Left colon (tissue), 2 donors: ENCODE data around the gene STKLD1. TPM values are rescaled to one million over a fixed set of nuclear protein-coding genes. Genes with fewer than 3 reads are reported as not detected.
"Not testable (repeated sequence)": the region's sequence is repeated elsewhere in the genome, so short reads cannot be mapped to it uniquely, and the experiment has no call there.

Experiments
- ATAC-seq: fragments of 200-7000 bp; cut with Tn5 transposase; one replicate; pipeline ENCODE4 v1.9.1; 2020; ENCODE audit warnings: mild to moderate bottlenecking, moderate library complexity
- DNase-seq, 2 donors: peaks; one replicate each; pipeline ENCODE4 v3.0.0-alpha.2; 2020
- intact Hi-C, 2 donors: fragments of 100-400 bp; cut with DNase I in 1 of 2; cut with micrococcal nuclease in 1 of 2; formaldehyde crosslinking; loops; one replicate each; pipeline versions ENCODE4 v1.11.2 to v1.14.0; 2022; cut with DNase I, micrococcal nuclease
- long read RNA-seq: library from polyadenylated mRNA; unstranded; transcript quantifications from one replicate; pipeline ENCODE4 v2.0.0, GENCODE V29; 2021
- total RNA-seq, 2 donors: library from RNA; stranded (reverse); fragmentation: NEBNext Ultra II Directional; extraction: Animal tissue kit (Norgen Biotek cat#: 25700); gene quantifications; one replicate each; pipeline ENCODE4 v1.2.1, GENCODE V29; 2021
- donor health status: DM: no; HTN: no; CAD: no.
- donor health status: DM: yes; HTN: yes; CAD: no.

The STKLD1 gene
- under 1 TPM; 0.36 to 0.95 TPM for total RNA-seq
- long read RNA-seq, partial matches to known transcripts = 0 of 1 reads
- long read RNA-seq, other reads (novel, unspliced or antisense) = 1 of 1 reads

DNA sequence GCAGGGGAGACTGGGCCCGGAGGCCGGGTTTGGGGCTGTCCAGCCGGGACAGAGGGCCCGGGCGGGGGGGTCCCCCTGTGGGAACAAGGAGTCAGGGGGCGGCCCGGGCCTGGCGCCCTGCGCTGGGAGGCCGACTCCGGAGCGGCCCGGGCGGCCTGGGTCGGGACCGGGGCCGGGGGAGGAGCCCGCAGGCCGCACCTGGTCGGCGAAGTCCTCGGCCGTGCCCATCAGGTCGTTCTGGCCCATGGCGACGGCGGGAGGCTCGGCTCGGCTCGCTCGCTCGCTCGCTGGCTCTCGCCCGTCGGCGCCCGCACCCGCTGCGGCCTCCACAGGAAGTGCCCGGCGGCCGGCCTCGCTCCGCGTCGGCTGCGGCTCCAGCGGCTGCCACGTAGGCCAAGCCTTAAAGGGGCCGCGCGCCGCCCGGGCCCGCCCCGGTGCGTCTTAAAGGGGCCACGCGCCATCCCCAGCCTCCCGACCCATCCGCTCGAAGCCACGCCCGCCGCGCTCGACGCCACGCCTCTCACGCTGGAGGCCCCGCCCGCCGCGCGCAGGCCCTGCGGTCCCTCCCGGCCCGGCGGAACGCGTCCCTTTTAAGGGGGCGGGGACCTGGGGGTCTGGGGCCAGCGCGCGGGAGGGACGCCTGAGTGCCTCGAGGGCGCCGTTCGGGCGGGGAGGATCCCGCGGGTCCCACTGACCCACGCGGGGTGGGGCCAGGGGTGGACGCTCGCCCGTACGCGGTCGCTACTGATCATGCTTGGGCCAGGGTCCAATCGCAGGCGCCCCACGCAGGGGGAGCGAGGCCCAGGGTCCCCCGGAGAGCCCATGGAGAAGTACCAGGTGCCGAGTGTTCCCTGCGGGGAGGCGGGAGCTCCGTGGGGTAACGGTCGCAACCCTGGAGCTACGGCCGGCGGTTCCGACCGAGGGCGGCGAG, at the start of gene STKLD1, which contains the start of gene SURF4:
Gene STKLD1, plus strand, starts transcription at position 643 of the 931 bp plus-strand sequence. Its CDS starts 108 bp downstream, at position 751.
Gene SURF4, minus strand, starts transcription at position 337 of the 931 bp plus-strand sequence. Its CDS starts 91 bp downstream, at position 246.
- intact Hi-C loops = no loop called here
- ATAC-seq (peak; percentile 93), DNase-seq (peak; percentile 94 to 98)

DNA sequence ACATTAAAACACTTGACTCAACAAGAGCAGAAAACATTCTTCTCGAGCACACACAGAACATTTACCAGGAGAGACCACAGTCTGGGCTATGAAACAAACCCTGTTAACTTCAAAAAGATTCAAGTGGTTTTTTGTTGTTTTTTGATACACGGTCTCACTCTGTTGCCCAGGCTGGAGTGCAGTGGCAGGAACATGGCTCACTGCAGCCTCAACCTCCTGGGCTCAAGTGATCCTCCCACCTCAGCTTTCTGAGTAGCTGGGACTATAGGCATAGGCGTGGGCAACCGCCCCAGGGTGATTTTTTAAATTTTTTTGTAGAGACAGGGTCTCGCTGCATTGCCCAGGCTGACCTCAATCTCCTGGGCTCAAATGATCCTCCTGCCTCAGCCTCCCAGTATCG, 49.1 kb upstream of the STKLD1 start:
- intact Hi-C loops, ATAC-seq: not testable (repeated sequence)
- DNase-seq = peak in 1 of 2 donors; percentile 16

DNA sequence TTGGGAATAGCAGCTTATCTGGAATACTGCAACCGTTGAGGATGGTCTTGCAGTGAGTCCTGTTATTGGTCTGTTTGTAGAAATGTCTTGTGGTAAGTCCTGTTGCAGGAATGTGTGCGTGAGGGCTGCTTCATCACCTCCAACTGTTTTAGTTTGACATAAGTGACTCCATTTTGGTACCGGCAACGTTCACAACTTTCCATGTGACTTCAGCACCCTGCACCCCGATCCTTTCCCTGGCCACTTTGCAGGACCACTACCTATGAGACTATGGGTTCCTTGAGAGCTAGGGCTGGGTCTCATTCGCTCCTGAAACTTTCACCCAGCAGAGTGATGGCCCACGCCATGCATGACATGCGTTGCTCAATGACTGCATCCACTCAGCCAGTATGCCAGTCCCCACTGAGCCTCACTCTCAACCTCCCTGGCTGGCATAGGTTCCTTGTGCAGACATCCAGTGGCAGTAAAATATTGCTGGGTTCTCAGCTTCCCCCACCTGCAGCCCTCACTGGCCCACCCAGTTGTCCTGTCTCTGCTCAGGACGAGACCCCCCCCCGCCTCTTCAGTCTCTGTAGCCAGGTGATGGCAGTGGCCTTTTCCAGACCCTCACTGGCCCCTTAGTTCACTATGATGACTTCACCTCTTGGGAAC, 48.2 kb upstream of the STKLD1 start:
- ATAC-seq = peak; percentile 6
- intact Hi-C loops = no loop called here
- DNase-seq = peak in 1 of 2 donors; percentile 9

DNA sequence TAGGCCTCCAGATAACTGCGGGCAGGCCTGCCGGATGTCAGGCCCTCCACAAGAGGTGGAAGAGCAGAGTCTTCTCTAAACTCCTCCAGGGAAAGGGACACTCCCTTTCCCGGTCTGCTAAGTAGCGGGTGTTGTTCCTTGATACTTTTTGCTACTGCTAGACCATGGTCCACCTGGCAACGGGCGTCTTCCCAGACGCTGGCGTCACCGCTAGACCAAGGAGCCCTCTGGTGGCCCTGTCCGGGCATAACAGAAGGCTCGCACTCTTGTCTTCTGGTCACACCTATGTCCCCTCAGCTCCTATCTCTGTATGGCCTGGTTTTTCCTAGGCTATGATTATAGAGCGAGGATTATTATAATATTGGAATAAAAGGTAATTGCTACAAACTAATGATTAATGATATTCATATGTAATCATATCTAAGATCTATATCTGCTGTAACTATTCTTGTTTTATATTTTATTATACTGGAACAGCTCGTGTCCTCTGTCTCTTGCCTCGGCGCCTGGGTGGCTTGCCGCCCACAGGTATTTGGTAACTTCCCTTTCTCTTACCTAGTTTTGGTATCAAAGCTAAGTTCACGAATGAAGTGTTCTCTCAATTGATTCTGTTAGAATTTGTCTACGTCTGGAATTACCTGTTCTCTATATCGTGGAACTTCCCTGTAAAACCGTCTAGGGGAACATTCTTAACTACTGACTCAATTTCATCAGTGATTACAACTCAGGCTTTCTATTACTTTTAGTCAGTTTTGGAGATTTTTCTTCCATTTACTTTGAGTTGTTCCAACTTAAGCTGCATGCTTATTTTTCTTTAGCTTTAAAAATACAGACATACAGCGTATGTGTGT, 46.6 kb upstream of the STKLD1 start:
- not testable (repeated sequence) for ATAC-seq
- intact Hi-C loops = loop anchor here in 1 of 2 donors (10.0 kb wide), 1 partner anchor 145 kb away; no protein-coding TSS in a partner anchor
- peak; percentile 46 to 59 for DNase-seq

DNA sequence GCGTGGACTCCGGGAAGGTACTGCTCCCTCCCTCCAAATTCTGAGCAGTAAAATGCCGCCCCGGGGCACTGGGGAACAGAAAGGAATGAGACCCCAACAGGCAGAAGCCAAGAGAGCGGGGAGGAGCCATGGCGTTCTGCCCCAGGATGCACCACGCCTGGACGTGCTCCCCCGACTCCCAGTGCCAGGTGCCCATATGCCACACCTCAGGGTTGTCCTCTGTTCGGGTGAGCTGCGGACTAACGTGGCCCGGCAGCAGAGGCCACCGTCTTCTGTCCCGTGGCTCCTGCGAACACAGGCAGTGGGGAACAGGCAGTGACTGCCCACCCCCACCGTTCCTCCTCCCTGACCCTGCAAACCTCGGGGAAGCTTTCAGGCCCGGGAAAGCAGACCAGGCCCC, 44.9 kb upstream of the STKLD1 start:
- ATAC-seq (no peak), DNase-seq (peak in 1 of 2 donors; percentile 20)
- intact Hi-C loops = loop anchor here in 1 of 2 donors (10.0 kb wide), 1 partner anchor 146 kb away; no protein-coding TSS in a partner anchor

DNA sequence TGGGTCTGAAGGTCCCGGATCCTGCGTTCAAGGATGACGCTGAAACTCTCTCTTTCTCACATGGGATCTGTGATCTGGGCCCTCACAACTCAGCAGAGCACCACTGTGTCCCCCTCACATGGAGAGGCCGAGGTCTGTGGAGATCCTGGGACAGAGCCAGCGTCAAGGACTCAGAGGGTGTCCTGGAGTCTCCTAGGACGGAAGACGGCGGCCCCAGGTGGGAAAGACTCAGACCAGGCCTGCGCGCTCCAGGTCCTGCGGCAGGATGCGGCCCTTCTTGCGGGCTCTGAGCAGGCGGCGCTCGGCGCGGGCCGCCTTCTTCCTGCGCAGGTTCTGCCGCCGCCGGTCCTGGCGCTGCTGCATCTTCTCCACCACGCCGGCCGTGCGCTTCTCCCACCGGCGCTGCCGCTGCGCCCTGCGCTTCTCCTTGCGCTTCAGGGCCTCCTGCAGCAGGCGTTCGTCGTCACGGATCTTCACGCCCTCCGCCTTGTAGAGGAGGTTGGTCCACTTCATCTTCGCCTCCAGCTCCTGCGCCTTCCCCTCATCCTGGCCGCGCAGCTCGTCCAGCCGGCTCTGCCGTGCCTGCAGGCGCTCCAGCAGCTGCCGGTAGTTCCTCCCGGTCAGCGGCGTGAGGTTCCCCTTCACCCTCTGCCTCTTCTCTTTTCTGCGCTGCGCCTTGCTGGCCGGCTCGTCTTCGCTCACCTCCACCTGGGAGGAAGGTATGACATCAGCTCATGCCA, 44.4 kb upstream of the STKLD1 start:
- intact Hi-C loops = loop anchor here in 1 of 2 donors (10.0 kb wide), 1 partner anchor 147 kb away; no protein-coding TSS in a partner anchor
- peak in 1 of 2 donors; percentile 18 for DNase-seq
- ATAC-seq = no peak

DNA sequence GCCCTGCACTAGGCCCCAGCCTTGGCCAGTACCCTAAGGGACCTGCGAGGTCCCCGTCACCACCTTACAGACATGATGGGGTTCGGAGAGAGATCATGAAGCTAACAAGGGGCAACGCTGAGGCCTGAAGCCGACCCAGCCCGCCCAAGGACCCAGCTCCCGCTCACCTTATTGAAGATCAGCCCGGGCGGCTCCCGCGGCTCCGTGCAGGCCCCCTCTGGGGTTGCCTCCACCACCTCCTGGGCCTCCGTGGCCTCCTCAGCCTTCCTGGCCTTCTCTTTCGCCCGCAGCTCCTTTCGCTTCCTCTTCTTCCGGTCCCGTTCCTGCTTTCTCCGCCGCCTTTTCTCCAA, 43.8 kb upstream of the STKLD1 start:
- DNase-seq (no peak), ATAC-seq (no peak)
- intact Hi-C loops = loop anchor here in 1 of 2 donors (10.0 kb wide), 1 partner anchor 148 kb away; no protein-coding TSS in a partner anchor

DNA sequence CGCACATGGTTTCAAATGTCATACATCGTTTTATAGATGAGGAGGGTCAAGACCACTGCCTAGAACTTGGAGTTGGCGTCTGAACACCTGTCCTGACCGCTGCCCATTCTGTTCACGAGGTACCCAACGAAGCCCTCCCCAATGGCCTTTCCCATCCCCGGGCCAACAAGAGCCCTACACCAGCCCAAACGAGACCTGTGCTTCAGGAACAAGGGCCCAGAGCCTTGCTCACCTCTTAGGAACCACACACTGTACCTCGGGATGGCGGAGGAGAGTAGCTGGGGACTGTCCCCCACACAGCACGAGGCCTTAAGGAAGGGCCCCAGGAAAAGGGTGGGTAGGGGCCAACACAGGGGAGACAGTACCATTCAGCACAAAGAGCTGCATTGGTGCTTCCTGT, 43.2 kb upstream of the STKLD1 start:
- intact Hi-C loops = loop anchor here in 1 of 2 donors (10.0 kb wide), 1 partner anchor 148 kb away; no protein-coding TSS in a partner anchor
- ATAC-seq = no peak
- peak in 1 of 2 donors; percentile 23 for DNase-seq

DNA sequence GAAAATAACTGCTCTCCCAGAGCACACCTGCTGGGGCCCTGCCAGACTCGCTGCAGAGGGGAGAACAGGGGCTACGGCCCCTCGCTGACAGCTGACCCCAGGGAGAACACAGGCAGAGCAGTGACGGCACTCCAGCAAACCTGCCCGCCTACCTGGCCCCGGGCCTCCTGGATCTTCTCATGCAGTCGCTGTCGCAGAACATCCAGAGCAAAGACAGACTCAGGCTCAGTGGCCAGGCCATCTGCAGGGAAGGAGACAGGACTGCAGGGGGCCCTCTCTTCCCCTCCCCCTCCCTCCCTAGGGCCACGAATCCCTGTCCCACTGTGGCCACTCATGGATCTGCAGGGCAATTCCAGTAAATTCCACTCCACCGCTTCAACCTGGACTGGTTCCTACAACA, 42.6 kb upstream of the STKLD1 start:
- intact Hi-C loops = loop anchor here in 1 of 2 donors (10.0 kb wide), 1 partner anchor 149 kb away; no protein-coding TSS in a partner anchor
- ATAC-seq (no peak), DNase-seq (peak in 1 of 2 donors; percentile 24)

DNA sequence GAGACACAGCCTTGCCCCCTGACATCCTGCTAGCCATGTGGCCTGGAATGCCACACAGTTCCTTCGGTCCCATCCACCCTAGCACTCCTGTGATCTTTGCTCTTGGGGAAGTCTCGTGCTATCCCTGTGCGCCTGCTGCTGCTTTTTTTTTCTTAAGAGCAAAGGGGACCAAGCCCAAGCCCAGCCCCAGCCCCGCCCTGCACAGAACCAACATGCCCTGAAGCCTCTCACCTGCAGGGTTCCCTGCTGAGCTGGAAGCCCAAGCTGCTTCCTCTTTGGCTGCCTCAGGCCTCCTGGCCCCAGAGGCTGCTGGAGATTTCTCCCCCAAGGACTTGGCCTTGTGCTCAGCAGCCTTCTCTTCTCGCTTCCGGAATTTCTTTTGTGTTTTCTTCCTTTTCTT, 42.0 kb upstream of the STKLD1 start:
- DNase-seq = peak; percentile 85 to 87
- intact Hi-C loops = loop anchor here in 1 of 2 donors (10.0 kb wide), 1 partner anchor 149 kb away; no protein-coding TSS in a partner anchor
- peak; percentile 80 for ATAC-seq

DNA sequence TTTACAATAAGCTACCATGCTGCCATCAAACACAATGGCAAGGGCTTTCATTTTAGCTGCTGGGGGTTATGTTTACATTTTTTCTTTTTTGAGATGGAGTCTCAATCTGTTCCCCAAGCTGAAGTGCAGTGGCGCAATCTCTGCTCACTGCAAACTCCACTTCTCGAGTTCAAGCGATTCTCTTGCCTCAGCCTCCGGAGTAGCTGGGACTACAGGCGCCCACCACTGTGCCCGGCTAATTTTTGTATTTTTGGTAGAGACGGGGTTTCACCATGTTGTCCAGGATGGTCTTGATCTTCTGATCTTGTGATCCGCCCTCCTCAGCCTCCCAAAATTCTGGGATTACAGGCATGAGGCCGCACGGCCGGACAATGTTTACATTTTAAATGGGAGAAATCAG, 41.3 kb upstream of the STKLD1 start:
- intact Hi-C loops = loop anchor here in 1 of 2 donors (10.0 kb wide), 1 partner anchor 150 kb away; no protein-coding TSS in a partner anchor
- DNase-seq = peak in 1 of 2 donors; percentile 19

DNA sequence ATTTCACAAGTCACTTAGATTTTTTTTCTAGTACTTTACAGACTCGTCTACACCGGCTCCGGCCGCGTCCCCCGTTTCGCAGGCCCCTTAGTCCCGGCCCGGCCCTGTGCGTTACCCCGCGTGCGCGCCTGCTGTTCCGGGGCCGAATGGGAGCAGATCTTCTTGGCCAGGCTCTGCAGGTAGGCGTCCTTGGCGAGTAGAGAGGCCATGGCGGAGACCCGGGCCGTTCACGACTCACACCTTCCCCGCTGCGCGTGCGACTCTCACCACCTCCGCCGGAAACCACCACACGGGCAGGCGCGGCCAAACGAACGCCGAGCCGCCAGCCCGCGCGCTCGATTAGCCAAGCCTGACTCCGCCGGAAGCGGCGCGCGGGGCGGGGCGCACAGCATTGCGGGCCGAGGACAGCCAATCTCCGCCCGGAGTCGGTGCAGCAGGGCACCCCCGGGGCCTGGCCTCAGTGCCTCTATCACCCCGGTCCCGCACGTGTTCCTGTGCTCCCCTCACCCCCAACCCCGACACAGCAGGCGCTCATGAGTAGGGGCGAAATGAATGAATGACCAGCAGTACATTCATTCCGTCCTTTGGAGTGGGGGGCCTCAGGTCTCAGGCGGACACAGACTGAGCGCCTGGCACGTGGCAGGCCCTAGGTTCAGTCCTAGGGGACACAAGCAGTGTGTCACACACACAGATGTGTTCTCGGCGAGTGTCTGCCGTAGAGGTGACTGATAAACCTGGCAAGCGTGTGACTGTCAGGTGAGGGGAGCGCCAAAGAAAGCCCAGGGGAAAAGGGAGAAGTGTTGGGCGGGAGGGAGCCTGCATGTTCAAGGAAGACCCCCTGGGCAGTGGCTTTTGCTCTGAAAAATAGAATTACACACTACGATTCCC, 40.0 kb upstream of the STKLD1 start, which contains the start of gene SURF6:
Gene SURF6, minus strand, starts transcription at position 265 of the 888 bp plus-strand sequence. Its CDS starts 56 bp downstream, at position 209.
- intact Hi-C loops = loop anchor here in 1 of 2 donors (10.0 kb wide), 1 partner anchor 151 kb away; no protein-coding TSS in a partner anchor

More for the DNA sequence above, 41.3 kb upstream of the STKLD1 start:
- not testable (repeated sequence) for ATAC-seq

DNA sequence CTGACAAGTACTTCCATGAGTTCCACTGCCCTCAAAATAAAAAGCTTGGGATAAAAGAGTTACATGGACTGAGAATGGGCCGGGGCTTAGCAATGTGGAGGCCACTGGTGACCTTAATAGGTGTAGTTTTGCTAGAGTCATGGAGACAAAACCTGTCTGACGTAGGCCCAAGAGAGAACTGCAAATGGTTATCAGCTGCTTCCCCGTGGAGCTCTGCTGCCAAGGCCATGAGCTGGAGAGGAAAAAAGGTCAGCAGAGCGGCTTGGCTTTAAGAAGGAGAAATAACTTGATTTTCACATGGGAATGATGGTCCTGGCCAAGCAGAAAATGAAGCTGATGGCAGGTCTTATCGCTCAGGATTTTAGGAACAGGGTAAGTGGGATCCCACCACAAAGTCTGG, 36.5 kb upstream of the STKLD1 start:
- ATAC-seq (no peak), DNase-seq (no peak)
- intact Hi-C loops = loop anchor here in 1 of 2 donors (10.0 kb wide), 1 partner anchor 155 kb away; no protein-coding TSS in a partner anchor

More for the DNA sequence above, 40.0 kb upstream of the STKLD1 start, which contains the start of gene SURF6:
- ATAC-seq = peak; percentile 81
- DNase-seq = peak; percentile 91 to 94

DNA sequence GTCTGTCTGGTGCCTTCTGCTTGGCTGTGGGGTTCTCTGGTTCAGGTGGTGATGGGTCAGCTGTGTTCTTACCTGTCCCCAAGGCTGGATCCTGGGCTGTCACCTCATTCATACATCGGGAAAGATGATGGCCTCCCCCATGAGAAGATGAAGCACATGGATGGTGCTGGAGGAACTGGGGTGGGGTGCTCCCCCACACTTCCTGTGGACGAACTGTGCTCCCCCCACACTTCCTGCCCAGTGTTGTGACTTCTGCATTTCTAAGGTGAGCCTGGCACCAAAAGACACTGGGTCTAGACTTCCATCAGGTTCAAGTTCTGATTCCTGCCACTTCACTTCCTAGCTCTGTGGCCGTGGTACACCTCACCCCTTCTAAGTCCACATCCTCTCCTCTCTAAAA, 35.9 kb upstream of the STKLD1 start:
- DNase-seq (no peak), ATAC-seq (no peak)
- intact Hi-C loops = no loop called here

DNA sequence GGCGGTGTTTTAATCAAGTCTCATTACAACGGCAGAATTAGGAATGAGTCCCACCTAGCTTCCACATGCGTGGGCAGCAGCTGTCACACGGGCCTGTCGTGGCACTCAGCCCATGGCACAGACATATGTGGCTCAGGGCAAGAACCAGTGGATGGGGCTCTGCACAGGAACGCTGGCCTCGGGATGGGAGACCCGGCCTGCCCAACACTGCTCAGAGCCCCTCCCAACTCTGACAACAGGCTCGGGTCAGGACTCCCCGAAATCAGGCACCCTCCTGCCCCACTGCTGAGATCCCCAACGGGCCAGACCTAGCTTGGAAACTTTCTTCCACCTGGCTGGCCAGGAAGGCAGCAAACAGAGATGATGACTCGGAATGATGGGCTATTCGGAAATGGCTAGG, 35.2 kb upstream of the STKLD1 start:
- ATAC-seq = no peak
- intact Hi-C loops = no loop called here
- no peak for DNase-seq
